DMS 273 (cell line): ENCODE data around the gene AFG3L2.
A peak's percentile ranks its signal among the peaks of the same experiment; 100 is the strongest.

Experiments used
- DNase-seq: peaks from one replicate; lab custom pipeline; 2025; ENCODE audit not compliant: unreplicated experiment; lab: John Stamatoyannopoulos, UW

AFG3L2 gene

GRCh38 chr18:12306752-12307700, 70.0 kb downstream of the AFG3L2 start:
- DNase-seq, result no peak

- no peak for DNase-seq
These were observed 70.9 kb downstream of the AFG3L2 start for GRCh38 chr18:12305930-12306629.

GRCh38 chr18:12305211-12305610, 71.8 kb downstream of the AFG3L2 start:
- no peak for DNase-seq

- DNase-seq, result peak; percentile 76
These were observed 72.4 kb downstream of the AFG3L2 start for GRCh38 chr18:12304351-12305210.

- peak; percentile 39 for DNase-seq
These were observed 74.5 kb downstream of the AFG3L2 start for GRCh38 chr18:12302391-12303147.

- no peak for DNase-seq
These were observed 75.6 kb downstream of the AFG3L2 start for GRCh38 chr18:12301263-12302005.

- DNase-seq, result no peak
These were observed 77.2 kb downstream of the AFG3L2 start for GRCh38 chr18:12299862-12300261.

- no peak for DNase-seq
These were observed 80.6 kb downstream of the AFG3L2 start for GRCh38 chr18:12296457-12296856.

GRCh38 chr18:12296087-12296403, 81.0 kb downstream of the AFG3L2 start:
- no peak for DNase-seq

- no peak for DNase-seq
These were observed 81.5 kb downstream of the AFG3L2 start for GRCh38 chr18:12295389-12296086.

- no peak for DNase-seq
These were observed 83.2 kb downstream of the AFG3L2 start for GRCh38 chr18:12293831-12294230.

GRCh38 chr18:12291690-12292089, 85.3 kb downstream of the AFG3L2 start:
- DNase-seq, result no peak

GRCh38 chr18:12291161-12291560, 85.9 kb downstream of the AFG3L2 start:
- no peak for DNase-seq

- no peak for DNase-seq
These were observed 86.9 kb downstream of the AFG3L2 start for GRCh38 chr18:12290086-12290485.

GRCh38 chr18:12288403-12288755, 88.6 kb downstream of the AFG3L2 start:
- no peak for DNase-seq

- peak; percentile 74 for DNase-seq
These were observed 89.2 kb downstream of the AFG3L2 start for GRCh38 chr18:12287684-12288402.

GRCh38 chr18:12287131-12287681, 89.8 kb downstream of the AFG3L2 start:
- DNase-seq, result no peak

- DNase-seq, result no peak
These were observed 93.4 kb downstream of the AFG3L2 start for GRCh38 chr18:12283666-12284065.
